OCI-LY1 (cell line): ENCODE measurements around the gene FARSB.

Experiments
- H2AFZ ChIP-seq: fragments of 200-600 bp; sonication (generic), shearing (Covaris generic); 2 replicates; pipeline ENCODE4 v1.6.0; 2014; ENCODE audit warnings: antibody characterized with exemption, mild to moderate bottlenecking, low read length
- H3F3A ChIP-seq: fragments of 200-600 bp; sonication (generic), shearing (Covaris generic); 2 replicates; pipeline ENCODE4 v1.6.0; 2014; ENCODE audit warnings: mild to moderate bottlenecking, antibody characterized with exemption, low read length, moderate library complexity; ENCODE audit not compliant: insufficient read depth
- H3K27ac ChIP-seq: fragments of 200-600 bp; sonication (generic); 2 replicates; pipeline ENCODE4 v1.5.1; 2014; ENCODE audit warnings: low read length, mixed run types, mild to moderate bottlenecking, low read depth; ENCODE audit not compliant: poor library complexity, severe bottlenecking
- H3K27me3 ChIP-seq: fragments of 200-600 bp; sonication (generic); 2 replicates; pipeline ENCODE4 v1.6.0; 2014; ENCODE audit warnings: antibody characterized with exemption, mild to moderate bottlenecking, low read length, moderate library complexity; ENCODE audit not compliant: insufficient read depth
- H3K36me3 ChIP-seq: fragments of 200-600 bp; sonication (generic); 2 replicates; pipeline ENCODE4 v1.6.1; 2014; ENCODE audit warnings: mild to moderate bottlenecking, antibody characterized with exemption, low read length, moderate library complexity, mixed read lengths; ENCODE audit not compliant: insufficient read depth
- H3K4me1 ChIP-seq: fragments of 200-600 bp; sonication (generic); 2 replicates; pipeline ENCODE4 v1.5.1; 2014; ENCODE audit warnings: mild to moderate bottlenecking, low read length, moderate library complexity; ENCODE audit not compliant: insufficient read depth, severe bottlenecking
- H3K4me2 ChIP-seq: fragments of 200-600 bp; sonication (generic), shearing (Covaris generic); 2 replicates; pipeline ENCODE4 v1.6.1; 2014; ENCODE audit warnings: low read length
- H3K4me3 ChIP-seq: fragments of 200-600 bp; sonication (generic); 2 replicates; pipeline ENCODE4 v1.5.1; 2014; ENCODE audit warnings: low read length, low read depth, mild to moderate bottlenecking, mixed read lengths; ENCODE audit not compliant: poor library complexity, severe bottlenecking
- H3K79me2 ChIP-seq: fragments of 200-600 bp; shearing (Covaris generic); 2 replicates; pipeline ENCODE4 v1.6.1; 2016; ENCODE audit warnings: mixed run types, low read length, mixed read lengths; ENCODE audit not compliant: insufficient read depth
- H3K9ac ChIP-seq: fragments of 200-600 bp; sonication (generic), shearing (Covaris generic); 2 replicates; pipeline ENCODE4 v1.6.1; 2014; ENCODE audit warnings: mild to moderate bottlenecking, low read length, mixed read lengths
- H3K9me2 ChIP-seq: fragments of 200-600 bp; sonication (generic), shearing (Covaris generic); 2 replicates; pipeline ENCODE4 v1.6.1; 2014; ENCODE audit warnings: low read depth, mild to moderate bottlenecking, low read length, mixed read lengths
- H3K9me3 ChIP-seq: fragments of 200-600 bp; shearing (Covaris generic); 2 replicates; pipeline ENCODE4 v1.6.1; 2014; ENCODE audit warnings: low read length, mixed read lengths
- H4K20me1 ChIP-seq: fragments of 200-600 bp; sonication (generic), shearing (Covaris generic); 2 replicates; pipeline ENCODE4 v1.6.0; 2016; ENCODE audit warnings: mild to moderate bottlenecking, low read length; ENCODE audit not compliant: insufficient read depth
- CTCF ChIP-seq: fragments of 200-600 bp; sonication (generic), shearing (Covaris generic); IDR thresholded peaks from 2 replicates; pipeline ENCODE4 v1.5.1; 2017; ENCODE audit warnings: mild to moderate bottlenecking, antibody characterized with exemption, low read length, moderate library complexity, mixed read lengths
- EZH2 ChIP-seq: fragments of 200-600 bp; sonication (generic), shearing (Covaris generic); IDR thresholded peaks from 2 replicates; pipeline ENCODE4 v1.8.0; 2017; ENCODE audit warnings: borderline replicate concordance, mixed run types, mild to moderate bottlenecking, antibody characterized with exemption, low read length, moderate library complexity, mixed read lengths

FARSB gene

GRCh38 chr2:222610746-222611145, 45.1 kb downstream of the FARSB start:
- no peaks in the 10 kb centered on the region for H3K79me2 ChIP-seq
- no peaks in the 10 kb centered on the region for H4K20me1 ChIP-seq
- no peaks in the 10 kb centered on the region for H3K9me2 ChIP-seq
- H3K4me2 ChIP-seq, result no peak overlapping the region
- TF ChIP-seq EZH2 (no peak), CTCF (no peak)
- H3K4me1 ChIP-seq, result no peaks in the 10 kb centered on the region
- no peak overlapping the region for H3K27ac ChIP-seq
- H2AFZ ChIP-seq, result no peak overlapping the region
- H3K4me3 ChIP-seq, result no peak overlapping the region
- H3K27me3 ChIP-seq, result no peaks in the 10 kb centered on the region
- H3K9ac ChIP-seq, result no peak overlapping the region
- no peaks in the 10 kb centered on the region for H3F3A ChIP-seq
- H3K9me3 ChIP-seq, result no peaks in the 10 kb centered on the region
- H3K36me3 ChIP-seq, result peaks cover 82% of the 10 kb centered on the region

- H3K27ac ChIP-seq, result no peak overlapping the region
- H3K4me3 ChIP-seq, result no peak overlapping the region
- no peaks in the 10 kb centered on the region for H3K9me3 ChIP-seq
- H3K27me3 ChIP-seq, result no peaks in the 10 kb centered on the region
- TF ChIP-seq EZH2, result no peak
- no peak for TF ChIP-seq CTCF
- no peaks in the 10 kb centered on the region for H3K9me2 ChIP-seq
- no peak overlapping the region for H2AFZ ChIP-seq
- H4K20me1 ChIP-seq, result no peaks in the 10 kb centered on the region
- no peak overlapping the region for H3K4me2 ChIP-seq
- no peaks in the 10 kb centered on the region; the same call in 1 of the 2 replicates for H3F3A ChIP-seq
- no peaks in the 10 kb centered on the region for H3K4me1 ChIP-seq
- H3K36me3 ChIP-seq, result peaks cover 85% of the 10 kb centered on the region
- H3K9ac ChIP-seq, result no peak overlapping the region
- no peaks in the 10 kb centered on the region for H3K79me2 ChIP-seq
Observed at GRCh38 chr2:222609381-222609780, 46.5 kb downstream of the FARSB start.

- Histone ChIP-seq H3K36me3 (peaks cover 84% of the 10 kb centered on the region), H3K79me2 (peaks cover 2% of the 10 kb centered on the region; the same call in 1 of the 2 replicates)
Observed at GRCh38 chr2:222608081-222608480, 47.8 kb downstream of the FARSB start.

More at GRCh38 chr2:222608081-222608480, 47.8 kb downstream of the FARSB start:
- Histone ChIP-seq H3K9me2 (no peaks in the 10 kb centered on the region), H3F3A (no peaks in the 10 kb centered on the region; the same call in 1 of the 2 replicates), H3K9ac (no peak overlapping the region), H2AFZ (no peak overlapping the region), H4K20me1 (no peaks in the 10 kb centered on the region), H3K4me3 (no peak overlapping the region), H3K27ac (no peak overlapping the region), H3K4me1 (no peaks in the 10 kb centered on the region), H3K27me3 (no peaks in the 10 kb centered on the region), H3K4me2 (no peak overlapping the region), H3K9me3 (no peaks in the 10 kb centered on the region)
- TF ChIP-seq EZH2, result no peak
- TF ChIP-seq CTCF, result no peak
